Stimulated activated CD8-positive, alpha-beta memory T cell treated with anti-CD3 and anti-CD28 coated beads, Interleukin-7, amount 100 ng/mL, for 24 hours (primary cell): ENCODE measurements around the gene KBTBD6.
"Not testable (repeated sequence)": the region's sequence is repeated elsewhere in the genome, so short reads cannot be mapped to it uniquely, and the experiment has no call there.

Source experiments
- DNase-seq: peaks from one replicate; pipeline ENCODE4 v3.0.0-alpha.2; 2020; ENCODE audit warnings: low read depth

KBTBD6 gene, protein sequence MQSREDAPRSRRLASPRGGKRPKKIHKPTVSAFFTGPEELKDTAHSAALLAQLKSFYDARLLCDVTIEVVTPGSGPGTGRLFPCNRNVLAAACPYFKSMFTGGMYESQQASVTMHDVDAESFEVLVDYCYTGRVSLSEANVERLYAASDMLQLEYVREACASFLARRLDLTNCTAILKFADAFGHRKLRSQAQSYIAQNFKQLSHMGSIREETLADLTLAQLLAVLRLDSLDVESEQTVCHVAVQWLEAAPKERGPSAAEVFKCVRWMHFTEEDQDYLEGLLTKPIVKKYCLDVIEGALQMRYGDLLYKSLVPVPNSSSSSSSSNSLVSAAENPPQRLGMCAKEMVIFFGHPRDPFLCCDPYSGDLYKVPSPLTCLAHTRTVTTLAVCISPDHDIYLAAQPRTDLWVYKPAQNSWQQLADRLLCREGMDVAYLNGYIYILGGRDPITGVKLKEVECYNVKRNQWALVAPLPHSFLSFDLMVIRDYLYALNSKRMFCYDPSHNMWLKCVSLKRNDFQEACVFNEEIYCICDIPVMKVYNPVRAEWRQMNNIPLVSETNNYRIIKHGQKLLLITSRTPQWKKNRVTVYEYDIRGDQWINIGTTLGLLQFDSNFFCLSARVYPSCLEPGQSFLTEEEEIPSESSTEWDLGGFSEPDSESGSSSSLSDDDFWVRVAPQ

DNA sequence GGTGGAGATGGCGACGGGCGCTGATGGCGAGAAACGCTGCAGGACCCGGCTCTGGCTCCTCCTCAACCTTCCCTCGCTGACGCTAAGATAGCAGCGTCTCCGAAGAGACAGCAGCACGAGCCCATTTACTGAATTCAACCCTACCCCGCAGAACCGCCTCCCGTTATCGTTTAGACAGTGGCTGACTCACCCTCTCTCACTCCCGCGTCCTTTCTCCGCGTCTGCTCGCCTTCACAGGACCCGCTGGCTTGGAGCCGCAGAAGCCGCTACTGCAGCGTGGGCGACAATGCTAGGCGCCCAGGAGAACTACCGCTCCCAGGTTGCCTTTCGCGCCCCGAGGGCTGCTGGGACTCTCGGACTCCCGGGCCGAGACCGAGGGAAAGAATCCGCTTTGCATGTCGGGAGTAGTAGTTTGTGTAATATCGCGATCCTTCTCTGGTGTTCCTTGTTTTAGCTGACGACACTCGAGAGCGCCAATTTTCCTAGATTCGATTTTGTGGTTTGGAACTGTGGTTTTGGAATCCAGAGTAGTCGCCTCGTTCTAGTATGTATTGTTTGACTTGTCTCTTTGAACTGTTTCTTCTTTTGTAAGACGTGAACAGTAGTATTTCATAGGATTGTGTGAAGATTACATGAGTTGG, at the start of gene KBTBD6:
Gene KBTBD6 (minus strand): TSS at position 291 of the 641 bp plus-strand sequence. CDS start 291 bp downstream, outside the sequence.
- DNase-seq: peak; percentile 86

DNA sequence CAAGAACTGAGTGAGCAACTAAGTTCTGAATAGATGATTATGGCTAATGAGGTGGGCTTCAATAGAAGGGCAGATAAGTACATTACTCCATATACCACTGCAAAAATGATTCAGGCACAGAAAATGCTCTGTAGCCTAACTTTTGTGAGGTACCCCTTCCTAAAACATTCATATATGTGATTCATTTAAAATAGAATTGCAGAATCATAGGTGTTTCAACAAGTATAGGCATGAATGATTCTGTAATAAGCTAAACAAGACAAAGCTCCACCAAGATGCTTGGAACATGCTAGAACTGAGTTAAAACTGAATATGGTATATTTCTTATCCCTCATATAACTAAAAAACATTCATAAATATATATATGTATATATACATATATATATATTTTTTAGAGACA, 49.6 kb upstream of the KBTBD6 start:
- DNase-seq: no peak

DNA sequence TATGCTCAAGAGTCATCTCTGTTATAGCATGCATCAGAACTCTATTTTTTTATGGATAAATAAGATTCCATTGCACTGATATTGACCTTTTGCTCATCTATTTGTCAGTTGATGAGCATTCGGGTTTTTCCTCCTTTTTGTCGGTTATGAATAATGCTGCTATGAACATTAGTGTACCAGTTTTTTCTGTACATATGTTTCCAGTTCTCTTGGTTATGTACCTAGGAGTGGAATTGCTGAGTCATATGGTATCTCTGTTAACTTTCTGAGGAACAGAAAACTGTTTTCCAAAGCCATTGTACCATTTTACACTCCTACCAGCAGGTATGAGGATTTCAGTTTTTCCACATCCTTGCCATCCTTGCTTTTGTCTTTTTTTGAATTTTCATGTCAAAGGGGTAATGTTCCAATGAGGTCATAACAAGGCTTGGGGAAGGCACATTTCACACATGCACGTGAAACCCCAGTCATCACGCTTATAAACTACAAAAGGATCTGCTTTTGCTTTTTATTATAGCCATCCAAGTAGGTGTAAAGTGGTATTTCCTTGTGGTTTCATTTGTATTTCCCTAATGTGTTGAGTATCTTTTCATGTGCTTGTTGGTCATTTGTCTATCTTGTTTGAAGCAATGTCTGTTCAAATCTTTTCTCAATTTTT, 47.1 kb upstream of the KBTBD6 start:
- no peak for DNase-seq

DNA sequence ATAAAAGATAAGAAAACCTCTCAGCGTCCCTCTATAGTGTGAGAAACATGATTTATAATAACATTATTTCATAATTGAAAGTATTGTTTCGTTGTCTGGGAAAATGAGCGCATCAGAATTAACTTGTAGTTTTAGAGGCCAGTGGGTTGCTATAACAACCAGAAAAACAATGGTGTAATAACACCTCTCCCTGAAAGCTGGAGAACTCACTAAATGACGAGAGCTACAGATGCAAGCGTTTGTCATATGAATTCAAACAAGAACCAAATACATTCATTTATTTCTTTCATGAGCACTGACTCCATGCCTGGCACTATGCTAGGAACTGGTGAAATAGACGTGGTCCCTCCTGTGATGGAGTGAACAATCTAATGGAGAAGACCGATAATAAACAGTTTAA, 45.4 kb upstream of the KBTBD6 start:
- no peak for DNase-seq

DNA sequence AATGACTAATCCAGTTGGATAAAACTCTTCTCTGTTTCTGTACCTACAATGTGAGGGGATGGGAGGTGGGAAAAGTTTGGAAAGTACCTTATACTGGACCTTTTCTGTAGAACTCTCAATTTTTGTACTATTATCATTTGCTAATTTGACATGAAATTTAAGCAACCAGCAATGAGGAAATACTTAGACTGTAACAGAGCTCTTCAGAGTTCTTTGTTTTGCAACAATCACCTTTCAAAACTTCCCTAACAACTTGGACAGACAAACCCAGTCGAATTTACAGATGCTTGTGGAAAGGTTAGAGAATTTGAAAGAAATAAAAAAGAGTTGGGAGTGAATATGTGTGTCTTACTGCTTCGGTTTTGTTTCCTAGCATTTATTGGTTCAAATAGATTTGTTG, 45.0 kb upstream of the KBTBD6 start:
- no peak for DNase-seq

DNA sequence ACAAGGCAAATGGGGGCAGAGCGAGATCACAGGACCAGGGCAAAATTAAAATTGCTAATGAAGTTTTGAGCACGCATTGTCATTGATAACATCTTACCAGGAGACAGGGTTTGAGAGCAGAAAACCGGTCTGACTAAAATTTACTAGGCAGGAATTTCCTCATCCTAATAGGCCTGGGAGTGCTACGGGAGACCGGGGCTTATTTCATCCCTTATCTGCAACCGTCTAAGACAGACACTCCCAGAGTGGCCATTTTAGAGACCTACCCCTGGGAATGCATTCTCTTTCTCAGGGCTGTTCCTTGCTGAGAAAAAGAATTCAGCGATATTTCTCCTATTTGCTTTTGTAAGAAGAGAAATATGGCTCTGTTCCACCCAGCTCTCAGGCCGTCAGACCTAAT, 43.0 kb upstream of the KBTBD6 start:
- DNase-seq: not testable (repeated sequence)

DNA sequence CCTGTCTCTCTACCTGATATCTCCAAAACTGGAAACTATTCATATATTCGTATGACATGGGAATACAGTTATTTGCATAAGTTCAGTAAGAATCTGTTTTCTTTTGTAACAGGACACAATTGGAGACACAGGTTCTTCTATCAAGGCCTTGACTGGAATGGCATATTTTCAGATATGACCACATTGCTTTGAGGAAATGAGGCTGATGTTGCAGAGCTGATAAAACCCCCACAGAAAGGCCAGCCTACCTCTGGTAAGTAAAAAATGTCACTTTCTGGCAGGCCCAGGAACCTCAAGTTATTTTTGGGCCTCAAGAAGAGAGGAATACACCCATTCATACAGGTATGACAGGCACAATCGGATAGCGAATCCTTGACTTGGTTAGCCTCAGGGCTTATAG, 29.5 kb upstream of the KBTBD6 start:
- DNase-seq: no peak

DNA sequence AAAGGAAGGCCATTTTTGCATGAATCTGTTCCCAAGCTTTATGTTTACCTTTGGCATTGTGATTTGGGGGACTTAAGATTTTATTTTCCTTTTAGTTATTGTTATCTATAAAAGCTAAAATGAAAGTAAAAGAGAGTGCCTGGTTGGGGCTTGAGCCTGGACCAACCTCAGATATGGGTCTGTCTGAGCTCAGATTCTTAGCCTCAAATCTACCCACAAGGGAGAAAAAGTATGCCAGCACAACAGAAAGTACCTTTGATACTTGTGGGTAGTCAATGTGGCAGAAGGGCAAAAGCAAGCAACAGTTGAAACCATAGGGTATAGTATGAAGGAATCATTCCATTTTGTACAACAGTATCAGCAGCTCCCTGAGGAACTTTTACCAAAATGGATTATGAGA, 26.6 kb upstream of the KBTBD6 start:
- DNase-seq: no peak

DNA sequence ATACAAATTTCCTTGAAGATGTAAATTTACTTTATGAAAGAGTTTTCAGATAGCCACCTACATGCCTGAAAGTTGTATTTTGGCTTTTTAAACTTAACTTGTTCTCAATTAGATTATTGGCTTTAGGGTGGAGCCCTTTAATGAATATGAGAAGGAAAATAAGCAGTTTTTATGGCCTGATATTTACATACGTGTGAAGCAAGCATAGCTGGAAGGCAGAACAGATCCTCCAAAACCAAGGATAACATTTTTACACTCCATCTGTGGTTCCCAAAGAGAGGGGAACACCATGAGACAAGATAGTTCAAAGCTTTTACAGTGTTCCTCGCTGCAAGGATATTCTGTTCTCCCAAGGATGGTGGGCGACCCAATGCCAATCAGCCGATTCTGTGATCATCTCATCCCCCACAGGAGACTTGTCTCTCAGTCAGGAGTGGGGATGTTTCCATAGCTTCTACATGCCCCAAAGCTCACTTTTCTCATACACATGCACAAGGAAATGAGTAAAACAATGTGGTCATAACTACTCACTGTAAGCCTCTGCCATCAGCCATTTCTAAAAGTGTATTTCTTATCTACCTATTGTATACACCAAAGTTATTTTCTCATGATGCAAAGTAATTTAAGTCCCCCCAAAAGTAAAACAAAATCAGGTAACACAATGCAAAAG, 24.6 kb upstream of the KBTBD6 start:
- no peak for DNase-seq

DNA sequence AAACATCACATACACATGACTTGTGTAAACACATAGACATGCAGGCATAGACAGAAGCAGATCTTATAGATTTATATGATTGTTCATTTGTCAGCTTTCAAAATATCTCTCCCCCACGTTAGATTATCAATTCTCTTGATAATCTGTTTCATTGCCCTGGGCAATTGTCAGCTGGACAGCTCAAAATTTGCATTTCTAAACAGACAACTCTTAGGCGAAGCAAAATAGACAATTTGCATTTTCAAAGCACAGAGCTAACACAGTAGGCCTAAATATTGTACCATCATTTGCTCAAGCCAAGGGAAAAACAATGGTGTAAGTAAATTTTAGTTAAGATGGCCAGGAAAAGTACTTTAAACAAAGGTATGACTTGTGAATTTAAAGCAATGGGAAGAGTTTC, 24.0 kb upstream of the KBTBD6 start:
- DNase-seq: no peak

DNA sequence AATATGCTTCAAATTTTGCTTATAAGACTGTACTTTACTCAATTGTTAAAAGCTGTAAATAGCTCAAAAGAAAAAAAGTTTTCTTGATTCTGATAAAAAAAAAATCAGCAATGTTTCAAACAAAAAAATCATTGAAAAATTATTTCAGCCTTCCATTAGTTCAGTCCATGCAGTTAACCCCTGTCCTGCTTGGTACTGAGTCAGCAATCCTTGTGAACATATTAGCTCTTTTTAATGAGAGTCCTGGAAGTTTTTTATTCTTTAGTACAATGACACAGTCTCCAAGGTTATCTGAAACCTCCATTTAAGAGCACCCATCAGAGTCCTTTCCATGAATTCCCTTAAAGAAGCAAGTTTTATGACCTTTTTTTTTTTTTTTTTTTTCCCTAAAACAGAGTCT, 21.4 kb upstream of the KBTBD6 start:
- DNase-seq: no peak

DNA sequence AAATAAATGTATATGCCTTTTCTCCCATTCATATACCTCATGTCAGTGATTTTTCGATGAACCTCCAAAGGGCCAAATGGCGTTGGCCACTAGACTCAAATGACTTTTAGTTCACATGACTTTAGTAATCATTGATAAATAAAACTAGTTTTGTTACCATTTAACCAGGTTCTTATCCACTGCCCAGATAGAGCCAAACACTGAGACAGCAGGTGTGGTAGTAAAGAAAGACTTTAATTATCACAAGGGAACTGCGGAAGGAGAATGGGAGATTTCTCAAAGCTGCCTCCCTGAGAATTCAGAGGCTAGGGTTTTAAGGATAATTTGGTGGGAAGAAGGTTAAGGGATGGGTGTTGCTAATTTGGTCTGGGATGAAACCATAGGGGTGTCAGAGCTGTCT, 19.4 kb upstream of the KBTBD6 start:
- no peak for DNase-seq

DNA sequence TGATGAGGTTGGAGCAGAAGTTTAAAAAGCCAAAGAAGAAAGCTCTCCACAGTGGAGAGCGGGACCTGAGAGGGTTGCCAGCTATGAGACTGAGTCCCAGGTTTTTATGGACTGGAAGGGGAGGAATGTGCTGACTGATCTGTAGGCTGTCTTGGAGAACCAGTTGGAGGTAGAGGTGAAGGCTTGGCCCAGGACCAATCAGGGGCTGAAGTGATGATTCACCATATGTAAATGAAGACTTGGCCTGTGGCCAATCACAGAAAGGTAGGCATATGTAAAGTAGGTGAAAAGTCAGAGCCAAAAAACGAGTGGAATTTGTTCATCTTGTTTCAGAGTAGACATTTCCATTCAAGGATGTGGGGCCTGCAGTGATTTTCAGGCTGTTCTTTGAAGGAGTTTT, 17.5 kb upstream of the KBTBD6 start:
- DNase-seq: no peak

DNA sequence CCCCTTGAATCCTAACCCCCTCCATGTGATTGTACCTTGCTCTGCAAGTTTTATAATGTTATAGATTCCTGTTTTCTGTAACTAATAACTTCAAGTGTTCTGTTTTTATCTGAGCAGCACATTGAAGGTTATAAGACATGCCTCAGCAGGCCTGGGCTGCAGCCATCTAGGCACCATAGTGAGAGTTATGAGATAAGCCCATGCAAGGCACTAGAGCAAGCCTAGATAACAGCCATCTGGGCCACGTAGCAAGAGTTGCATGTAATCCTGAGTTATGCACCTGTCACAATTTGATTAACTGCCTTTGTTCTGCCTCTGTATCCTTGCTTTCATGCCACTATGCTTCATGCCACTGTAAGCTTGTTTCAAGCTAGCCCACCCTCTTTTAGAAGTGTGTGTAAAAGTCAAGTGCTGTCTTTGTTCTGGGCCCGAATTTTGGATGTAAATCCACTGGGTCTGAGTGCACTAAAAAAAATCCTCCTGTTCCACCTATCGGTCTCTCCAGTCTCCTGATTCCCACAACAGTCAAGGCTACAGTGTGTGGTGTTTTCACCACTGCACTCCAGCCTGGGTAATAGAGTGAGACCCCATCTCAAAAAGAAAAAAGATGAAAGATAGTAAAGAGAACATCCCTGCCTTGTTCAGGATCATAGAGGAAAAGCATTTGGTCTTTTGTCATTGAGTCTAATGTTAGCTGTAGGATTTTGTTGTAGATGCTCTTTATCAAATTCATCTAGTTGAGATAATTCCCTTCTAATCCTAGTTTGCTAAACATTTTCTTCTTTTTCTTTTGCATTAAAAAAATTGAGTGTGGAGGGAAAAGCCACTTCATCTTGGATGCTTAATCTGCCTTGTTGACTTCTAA, 16.0 kb upstream of the KBTBD6 start:
- no peak for DNase-seq

DNA sequence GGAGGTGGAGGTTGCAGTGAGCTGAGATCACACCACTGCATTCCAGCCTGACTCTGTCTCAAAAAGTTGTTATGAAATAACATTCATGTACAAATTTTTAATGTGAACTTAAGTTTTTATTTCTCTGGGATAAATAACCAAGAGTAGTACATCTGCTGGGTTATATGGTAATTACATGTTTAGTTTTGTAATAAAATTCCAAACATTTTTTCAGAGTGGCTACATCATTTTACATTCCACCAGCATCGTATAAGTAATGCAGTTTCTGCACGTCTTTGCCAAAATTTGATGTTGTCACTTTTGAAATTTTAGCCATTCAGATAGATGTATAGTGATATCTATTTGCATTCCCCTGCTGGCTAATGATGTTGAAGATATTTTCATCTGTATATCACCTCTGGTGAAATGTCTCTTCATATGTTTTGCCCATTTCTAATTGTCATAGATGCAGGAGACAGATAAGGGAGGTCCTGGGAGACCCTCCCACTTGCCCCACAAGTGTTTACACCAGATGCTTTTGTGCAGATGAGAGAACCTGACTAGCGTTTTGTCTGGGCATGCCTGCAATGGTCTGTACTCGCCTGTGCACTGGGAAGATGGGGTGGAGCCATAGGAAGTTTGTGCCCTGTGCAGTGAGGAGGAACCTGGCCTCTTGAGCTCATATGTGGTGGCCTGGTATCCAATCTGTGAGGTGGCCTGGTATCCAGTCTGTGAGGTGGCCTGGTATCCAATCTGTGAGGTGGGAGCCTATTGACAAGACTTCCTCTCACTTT, 12.7 kb upstream of the KBTBD6 start:
- no peak for DNase-seq

DNA sequence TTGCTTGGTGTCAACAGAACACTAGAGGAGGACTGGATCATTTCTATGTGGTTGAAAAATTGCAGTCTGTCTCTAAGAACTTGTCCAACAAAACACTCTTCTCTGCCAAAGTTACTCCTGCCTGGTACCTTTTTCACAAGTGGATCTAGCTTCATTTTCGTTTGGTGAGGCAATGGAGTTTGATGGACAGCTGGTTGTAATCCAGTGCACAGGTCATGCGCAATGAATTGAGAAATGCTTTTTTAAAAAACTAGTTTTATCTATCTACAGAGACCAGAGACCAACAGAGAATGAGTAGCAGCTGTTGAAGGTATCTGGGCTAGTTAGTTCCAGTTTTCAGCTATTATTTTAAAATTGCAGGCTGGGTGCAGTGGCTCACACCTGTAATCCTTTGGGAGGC, 12.0 kb upstream of the KBTBD6 start:
- no peak for DNase-seq

DNA sequence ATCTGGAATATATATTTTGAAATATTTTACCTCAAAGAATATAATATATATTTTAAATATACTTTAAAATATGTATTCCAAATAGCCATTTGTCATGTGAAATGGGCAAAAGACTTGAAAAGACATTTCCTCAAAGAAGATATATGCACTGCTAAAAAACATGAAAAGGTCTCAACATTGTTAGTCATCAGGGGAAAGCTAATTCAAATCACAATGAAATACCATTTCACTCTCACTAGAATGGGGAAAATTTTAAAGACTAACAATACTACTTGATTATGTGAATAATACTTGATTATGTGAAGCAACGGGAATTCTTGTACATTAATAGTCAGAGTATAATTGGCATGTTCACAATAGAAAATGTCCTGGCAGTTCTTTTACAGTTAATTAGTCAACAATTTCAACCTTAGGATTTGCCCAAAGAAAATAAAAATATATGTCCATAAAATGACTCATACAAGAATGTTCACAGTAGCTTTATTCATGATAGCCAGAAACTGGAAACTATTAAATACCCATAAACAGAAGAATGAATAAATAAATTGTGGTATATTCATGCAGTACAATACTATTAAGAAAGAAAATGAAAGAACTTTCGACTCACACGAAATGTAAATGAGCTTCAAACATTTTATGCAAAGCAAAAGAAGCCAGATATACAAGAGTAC, 6.8 kb upstream of the KBTBD6 start:
- no peak for DNase-seq

DNA sequence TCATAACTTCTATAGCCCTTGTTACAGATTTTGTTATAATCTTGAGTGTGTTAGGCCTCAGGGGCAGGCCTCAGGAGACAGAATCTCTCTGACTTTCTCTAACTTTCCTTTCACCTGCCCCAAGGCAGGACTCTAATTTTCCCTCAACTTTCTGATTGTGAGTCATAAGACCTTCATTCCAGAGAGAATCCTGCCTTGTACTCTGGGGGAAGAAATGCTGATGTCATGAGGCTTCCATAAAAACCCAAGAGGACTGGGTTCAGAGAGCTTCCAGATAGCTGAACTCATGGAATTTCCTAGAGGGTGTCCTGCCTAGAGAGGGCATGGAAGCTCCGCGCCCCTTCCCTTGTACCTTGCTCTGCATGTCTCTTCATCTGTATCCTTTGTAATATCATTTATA, 5.3 kb upstream of the KBTBD6 start:
- no peak for DNase-seq

DNA sequence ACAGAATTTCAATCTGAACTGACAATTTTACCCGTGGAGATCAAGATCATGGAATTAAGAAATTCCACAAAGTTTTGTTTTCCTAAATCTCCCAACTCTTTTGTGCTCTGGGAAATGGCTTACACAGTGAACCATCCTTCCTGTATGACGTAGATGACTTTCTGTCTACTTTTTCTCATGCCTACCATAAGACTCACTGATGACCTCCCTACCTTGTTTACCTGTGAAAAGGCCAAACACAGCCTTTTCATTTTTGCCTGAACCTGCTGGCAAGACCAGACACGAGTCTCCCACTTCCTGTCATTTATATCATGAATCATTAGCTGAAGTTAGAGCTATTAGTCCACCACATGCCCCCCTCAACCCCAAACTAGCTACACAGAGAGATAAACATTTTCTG, 4.6 kb upstream of the KBTBD6 start:
- no peak for DNase-seq
